T-helper 22 cell (primary cell): Measurements from ENCODE around the gene EYA2.

Experiments used
- DNase-seq: peaks from one replicate; pipeline ENCODE4 v3.0.0-alpha.2; 2020; ENCODE audit warnings: low read depth

EYA2 gene

DNA sequence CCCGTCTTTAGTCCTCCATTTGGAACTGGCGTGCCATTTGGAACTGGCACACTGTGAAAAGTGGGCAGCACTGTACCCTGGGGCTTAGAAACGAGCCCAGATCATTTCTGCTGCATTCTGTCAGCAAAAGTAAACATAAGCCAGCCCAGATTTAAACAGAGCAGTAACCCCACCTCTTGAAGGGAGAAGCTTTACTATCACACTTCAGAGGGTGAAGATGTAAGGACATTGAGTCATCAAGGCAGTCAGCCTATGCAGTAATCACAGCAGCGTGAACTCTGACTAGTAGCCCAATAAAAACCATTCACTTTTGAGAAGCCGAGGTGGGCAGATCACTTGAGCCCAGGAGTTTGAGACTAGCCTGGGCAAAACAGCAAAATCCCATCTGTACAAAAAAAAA is 216.9 kb downstream of the EYA2 start:
- no peak for DNase-seq

DNA sequence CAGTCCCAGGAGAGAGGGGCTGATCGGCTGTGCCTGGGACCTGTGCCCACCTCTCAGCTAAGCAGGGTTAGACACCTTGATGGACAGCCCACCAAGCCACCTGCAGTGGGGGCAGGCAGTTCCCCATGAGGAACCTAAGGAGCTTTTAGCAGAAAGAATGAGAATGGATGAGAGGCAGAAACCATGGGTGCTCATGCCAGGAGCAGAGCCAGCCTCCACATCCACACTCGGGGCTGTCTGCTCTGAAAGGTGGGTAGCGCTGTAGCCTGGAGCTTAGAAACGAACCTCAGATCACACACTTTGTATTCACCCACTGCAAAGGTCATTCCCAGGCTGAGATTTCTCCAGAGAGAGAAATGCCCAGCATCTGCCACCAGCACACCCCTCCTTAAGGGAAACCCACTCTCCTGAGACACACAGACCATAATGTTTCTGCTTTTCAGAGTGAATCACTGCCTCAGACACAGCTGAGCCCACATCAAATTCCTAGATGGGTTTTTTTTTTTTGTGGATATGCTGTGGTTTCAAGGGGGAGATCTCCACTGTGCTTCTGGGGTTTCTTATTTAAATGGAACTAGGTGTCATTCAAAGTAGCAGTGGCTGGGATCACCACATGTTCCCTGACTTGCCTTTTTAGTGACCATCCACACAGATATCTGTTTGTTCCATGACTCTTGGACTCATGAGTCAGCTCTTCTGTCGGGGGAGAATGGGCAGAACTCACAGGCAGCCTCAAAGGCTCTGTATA is 218.9 kb downstream of the EYA2 start:
- no peak for DNase-seq

DNA sequence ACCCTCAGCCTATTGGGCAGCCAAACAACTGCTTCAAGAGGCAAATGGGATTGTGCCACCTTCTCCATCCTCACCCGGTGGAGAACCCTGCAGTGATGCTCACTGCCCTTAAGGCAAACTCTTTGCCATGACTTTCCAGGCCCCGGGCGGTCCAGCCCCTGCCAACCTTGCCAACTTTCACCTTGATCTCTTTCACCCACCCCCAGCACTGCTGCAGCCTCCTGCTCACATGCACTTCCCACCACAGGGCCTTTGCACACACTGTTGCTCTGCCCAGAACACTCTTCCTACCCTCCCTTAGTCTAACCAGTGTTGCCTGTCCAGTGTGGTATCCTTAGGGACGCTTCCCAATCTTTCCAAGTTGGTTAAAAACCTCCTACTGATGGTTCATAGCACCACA is 221.1 kb downstream of the EYA2 start:
- DNase-seq: no peak

DNA sequence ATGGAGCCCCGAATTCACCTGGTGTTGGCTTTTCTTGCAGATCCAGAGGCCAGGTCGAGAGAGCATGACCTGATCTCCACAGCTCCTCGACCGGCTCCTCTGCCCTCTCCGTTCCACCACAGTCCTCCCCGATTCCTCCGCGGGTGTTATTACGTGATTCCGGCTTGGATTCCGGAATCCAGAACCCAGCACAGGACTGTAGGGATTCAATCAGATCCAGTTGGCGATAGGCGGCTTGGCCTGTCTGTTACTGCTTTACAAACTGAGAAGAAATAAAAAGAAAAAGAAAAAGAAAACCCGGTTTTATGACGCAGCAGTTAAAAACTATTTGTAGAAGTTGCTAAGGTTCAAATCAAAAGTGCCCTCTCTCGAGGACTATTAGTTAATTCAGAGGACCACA is 222.7 kb downstream of the EYA2 start:
- no peak for DNase-seq

DNA sequence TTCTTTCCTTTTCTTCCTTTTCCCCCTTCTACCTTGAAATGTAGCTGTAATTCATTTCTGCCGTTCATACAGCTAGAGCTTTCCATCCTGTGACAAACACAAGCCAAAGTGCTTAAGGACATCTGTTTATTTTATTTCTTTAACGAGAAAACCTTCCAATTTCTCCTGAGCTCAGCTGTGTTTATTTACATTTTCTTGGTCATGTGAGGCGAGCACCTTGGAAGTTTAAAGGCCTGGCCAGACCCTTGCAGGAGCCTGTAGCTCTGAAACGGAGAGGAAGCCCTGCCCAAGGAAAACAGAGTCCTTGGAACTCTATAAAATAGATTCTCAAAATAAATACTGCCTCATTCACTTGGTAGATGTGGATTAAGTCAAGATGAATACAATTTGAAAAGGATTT is 223.1 kb downstream of the EYA2 start:
- no peak for DNase-seq

DNA sequence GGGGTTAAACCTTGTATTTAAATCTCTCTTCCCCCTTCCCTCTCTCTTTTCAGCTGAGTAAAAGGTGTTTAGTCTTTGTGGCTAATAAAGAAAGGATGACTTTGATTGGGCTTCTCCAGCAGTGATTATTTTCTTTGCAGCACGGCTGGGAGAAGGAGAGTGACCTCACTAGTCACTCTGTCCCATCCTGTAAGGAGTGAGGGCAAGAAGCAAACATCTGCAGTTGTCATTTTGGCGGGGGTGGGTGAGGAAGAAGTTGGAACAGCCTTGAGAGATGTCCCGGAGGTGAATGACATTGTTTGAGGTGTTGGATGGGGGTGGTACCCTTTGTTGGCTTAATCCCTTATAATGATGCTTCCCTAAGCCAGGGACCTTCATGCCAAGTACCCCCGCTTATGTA is 223.6 kb downstream of the EYA2 start:
- no peak for DNase-seq

DNA sequence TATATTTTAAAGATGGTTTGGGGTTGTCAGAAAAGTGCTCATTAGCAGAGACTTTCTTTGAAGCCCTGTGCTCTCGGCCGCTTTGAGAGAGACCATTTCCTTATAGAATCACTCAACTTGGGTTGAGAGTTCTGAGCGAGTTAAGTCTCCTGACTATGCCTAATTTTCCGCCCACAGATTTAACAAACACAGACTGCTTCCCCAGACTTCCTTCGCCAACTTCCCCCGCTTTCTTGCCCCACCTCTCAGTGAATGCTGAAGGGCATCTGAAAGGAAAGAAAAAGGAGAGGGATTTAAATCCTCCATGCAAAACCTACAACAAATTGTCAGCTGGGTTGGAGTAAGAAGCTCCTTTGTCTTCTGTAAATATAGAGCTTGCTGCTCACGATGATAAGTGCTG is 224.0 kb downstream of the EYA2 start:
- no peak for DNase-seq

DNA sequence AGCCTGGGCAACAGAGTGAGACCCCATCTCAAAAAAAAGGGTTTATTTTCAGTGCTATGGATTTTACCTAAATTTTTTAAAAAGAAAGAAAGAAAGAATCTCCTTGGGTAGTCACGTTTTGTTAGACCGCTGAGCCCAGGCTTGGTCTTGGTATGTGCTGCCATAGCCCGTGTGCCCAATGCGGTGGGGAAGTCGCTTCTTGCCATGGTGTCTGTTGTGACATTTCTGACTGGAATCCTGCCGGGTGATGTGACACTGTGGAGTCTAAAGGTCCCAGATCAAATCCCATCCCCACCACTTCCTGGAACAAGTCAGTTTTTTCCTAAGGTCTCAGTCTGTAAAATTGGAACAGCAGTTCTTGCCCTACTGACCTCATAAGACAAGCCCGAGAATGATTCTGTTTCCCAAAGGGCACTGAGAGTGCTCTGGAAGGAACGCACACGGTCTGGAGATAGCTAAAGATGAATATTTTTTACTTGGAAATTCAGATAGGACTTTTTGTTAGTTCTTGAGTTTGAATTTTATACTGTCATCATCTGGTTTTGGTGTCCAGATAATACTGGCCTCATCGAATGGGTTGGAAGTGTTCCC is 225.8 kb downstream of the EYA2 start:
- no peak for DNase-seq

DNA sequence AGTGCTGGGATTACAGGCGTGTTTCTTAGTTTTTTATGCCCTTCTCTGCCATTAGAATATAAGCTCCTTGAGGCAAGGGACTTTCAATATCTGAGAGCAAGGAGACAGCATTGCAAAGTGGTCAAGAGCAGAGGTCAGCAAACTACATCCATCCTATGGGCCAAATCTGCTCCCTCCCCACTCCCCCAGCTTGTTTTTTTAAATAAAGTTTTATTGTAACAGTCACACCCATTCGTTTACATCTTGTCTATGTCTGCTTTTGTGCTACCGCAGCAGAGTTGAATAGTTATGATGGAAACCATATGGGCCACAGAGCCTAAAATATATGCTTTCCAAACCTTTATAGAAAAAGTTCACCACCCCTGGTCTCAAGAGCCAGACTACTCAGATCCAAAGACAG is 227.9 kb downstream of the EYA2 start:
- no peak for DNase-seq

DNA sequence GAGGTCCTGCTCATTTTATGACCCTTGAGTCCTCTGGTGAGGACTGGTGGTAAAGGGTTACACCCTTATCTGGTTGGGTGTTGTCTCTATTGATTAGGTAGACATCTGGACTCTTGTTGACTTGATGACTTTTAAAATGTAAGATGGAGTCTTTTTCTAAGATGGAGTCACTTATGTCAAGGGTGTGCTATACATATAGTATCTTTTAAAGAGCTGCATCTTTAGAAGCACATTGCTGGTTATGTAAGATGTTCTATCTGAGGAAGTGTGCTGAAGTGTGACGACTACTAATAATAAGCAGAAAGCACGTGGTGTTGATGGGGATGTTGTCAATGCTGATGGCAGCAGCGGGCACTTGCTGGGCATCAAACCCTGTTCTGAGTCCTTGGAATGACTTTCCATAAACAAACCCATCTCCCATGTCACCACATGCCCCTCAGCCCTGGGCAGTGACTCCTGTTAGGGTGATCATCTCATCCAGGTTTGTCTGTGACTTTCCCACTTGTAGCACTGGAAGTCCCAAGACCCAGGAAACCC is 229.6 kb downstream of the EYA2 start:
- DNase-seq: no peak

DNA sequence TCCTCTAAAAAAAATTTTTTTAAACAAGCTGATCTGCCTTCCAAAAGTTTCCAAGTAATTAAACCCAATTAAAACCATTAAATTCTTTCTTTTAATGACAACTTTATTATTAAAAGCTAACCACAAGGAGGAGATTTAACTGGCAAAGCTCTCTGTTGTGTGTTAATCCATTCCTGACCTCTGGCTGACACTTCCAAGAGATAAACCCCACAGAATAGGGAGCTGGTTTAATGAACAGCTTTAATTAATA is 230.8 kb downstream of the EYA2 start:
- no peak for DNase-seq

DNA sequence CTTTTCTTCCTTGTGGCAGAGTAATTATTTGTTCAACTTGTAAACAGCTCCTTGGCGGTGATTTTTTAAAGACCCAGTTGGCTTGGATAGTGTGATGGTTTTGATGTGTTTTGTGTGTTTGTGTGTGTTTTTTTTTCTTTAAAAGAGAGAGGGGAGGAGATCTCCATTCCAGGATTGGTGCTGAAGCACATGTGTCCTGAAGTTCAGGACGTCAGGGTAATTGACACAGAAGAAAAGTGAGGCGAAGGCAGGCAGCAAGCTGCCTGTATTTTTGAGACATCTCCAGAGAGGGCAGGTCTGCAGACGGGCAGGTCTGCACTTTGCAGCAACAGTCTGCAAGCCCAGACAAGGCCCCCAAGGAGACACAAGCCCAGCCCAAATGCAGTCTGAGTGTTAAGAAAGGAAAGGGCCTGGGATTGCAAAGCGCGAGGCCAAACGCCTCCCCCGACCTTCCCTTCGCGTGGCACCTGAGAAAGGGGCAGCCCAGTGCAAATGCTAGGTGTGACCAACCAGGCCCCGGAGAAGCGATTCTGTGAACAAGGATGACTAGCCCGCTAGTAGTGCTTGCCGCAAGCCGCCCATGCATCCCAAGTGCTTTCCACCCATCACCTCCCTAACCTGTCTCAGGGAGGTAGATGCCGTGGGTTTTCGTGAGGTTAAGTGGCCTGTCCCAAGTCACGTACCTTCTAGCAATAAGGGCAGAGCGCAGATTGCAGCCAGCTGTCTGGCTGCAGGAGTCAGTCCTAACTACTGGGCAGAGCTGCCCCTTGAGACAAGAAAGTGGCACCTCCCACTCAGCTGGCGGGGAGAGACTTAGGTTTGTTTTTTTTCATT is 231.3 kb downstream of the EYA2 start:
- no peak for DNase-seq

DNA sequence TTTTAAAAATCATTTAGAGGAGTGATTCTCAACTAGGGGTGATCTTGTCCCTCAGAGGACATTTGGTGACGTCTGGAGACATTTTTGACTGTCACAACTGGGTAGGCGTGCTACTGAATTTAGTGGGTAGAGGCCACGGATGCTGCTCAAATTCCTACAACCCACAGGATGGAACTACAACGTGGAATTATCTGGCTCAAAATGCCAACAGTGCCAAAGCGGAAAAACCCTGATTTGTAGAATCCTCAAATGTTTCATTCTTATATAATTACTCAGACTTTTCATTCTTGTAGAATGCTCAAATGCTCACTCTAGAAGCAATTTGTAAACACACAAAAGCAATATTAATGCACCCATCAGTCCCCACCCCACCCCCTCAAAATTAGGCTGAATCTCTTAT is 232.1 kb downstream of the EYA2 start:
- DNase-seq: no peak

DNA sequence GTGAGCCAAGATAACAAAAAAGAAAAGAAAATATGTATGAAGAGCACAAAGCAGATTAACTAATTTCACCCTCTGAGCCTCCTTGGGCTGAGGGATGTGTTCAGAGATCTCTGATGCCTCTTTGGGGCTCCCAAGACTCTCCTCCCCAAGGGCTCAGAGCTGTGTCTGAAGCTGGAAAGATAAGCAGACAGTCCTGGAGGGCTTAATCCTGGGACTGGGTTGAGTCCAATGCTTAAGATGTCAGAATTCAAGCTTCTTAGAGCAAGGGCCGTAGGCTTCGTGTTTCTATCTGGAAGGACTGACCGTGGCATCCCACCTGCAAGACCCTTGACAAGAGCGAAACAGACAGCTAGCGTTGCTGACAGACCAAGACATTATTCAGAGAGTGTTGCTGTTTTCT is 232.9 kb downstream of the EYA2 start:
- no peak for DNase-seq

DNA sequence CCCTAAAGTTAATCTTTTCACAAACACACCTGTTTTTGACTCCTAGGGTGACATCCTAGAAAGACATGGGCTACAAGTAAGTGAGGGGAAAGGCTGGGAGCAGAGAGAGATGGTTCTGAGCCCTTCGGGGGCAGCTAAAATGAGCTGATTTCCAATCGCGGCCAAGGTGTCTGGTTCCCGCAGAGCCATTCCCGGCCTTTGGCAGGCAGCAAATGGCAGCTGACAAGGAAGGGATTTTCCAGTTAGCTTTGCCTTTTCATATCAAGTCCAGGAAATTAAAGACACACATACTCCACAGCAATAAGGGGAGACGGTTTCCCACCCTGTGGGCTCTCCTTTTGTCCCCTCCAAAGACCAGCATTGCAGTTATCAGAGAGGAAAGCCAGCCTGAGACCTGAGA is 233.4 kb downstream of the EYA2 start:
- DNase-seq: no peak

DNA sequence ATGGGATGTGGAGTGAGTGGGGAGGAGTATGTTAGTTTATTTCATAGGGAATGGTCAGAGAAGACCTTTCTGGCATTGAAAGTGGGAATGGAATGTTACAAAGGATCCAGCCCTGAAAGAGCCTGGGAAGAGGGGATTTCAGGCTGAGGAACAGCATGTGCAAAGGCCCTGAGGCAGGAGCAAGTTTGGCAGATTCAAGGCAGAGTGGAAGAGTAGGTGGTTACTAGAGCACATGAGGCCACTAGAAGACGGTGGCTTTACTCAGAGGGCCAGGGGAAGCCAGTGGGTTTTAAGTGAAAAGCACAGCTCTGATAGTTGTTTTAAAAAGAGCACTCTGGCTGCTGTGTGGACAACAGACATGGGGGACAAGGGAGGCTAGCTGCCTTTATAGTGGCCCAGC is 234.7 kb downstream of the EYA2 start:
- no peak for DNase-seq

DNA sequence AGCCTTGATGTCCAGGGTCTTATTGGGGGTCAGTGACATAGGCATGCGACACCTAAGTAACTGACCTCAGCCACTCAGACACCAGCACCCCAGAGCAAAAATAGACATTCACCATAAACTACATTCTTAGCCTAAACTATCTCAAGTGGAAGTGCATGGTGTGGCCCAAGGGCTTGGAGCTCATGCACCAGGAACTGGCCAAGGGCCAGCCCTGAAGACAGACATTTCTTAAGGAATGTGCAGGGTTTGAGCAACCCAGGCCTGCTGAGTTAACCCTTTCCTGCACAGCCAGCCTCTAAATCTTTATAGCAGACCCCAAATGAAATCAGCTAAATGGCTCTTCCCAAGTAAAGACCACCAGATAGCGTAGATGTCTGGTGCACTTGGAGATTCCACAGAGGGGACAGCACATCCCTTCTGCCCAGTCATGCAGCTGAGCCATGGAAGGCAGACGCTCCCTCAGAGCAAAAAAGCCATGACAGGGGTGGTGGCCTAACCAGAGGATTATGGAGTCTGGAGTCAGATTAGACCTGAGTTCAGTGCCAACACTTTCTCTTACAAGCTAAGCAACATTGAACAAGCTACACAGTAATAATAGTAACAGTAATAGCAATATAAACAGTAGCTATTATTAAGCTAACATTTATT is 239.3 kb downstream of the EYA2 start:
- DNase-seq: no peak

DNA sequence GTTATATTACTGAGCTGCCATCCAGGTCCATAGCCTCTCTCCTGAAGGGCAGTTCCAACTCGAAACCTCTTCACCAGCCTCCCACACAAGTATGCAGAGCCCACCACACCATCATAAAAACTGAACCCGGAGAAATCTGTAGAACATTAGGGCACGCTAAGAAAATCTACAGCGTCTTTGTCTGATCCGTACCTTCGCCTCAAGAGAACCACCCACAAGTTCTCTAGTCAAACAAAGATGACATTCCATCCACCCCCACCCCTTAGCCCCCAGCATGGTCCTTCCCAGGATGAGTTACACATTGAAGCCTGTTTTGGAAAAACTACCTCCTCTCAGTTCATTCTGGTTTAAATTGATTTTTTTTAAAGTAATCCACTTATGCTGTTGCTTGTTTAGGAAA is 242.1 kb downstream of the EYA2 start:
- DNase-seq: no peak

DNA sequence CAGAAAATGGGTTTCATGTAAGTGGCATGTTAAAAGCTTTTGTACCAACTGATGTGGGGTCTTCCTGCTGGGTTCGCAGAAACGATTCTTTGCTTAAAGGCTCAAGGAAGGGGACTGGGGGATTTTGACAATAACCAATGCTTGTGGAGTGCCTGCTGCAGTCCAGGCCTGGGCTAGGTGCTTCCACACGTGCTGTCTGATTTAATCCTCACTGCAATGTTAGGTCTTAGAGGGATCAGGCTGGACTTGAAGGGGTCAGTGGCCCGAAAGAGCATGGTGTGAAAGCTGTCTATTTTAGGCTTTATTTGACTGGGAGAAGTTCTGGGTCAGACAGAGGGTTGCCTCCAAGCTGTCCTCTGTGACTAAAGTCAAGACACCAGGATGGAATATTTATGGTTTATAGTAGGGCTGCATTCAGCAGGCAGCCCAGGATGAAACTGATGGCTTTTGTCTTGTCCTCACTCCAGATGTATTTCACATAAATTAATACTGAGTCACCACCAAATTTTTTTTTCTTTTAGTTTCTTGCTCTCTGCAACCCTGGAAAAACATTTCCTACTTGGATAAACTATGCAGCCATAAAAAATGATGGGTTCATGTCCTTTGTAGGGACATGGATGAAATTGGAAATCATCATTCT is 242.7 kb downstream of the EYA2 start:
- DNase-seq: no peak

DNA sequence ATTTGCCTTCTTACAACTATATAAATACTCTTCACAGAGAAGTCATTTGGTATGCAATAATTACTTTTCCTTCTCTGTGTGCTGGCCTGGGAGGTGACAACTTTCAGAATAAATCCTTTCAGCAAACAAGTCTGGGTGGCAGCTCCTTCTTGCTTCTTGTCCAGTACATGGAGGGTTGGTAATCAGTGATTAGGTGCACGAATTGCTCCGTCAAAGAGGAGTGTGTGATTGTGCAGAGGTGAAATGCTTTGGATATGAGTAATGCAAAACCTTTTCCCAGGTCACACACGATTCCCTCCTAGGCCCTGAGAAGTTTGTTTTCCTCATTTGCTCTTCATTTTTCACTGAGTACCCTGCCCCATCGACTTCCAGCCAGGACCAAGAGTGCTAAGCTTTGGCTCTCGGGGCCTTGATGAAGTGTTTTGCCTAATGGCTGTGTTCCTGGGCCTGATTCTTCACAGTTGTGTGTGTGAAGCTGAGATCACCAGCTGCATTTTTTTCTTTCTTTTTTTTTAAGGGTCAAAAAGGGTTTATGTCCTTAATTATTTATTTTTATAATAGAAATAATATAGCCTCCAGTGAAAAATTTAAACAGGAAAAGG is 245.4 kb downstream of the EYA2 start:
- no peak for DNase-seq

DNA sequence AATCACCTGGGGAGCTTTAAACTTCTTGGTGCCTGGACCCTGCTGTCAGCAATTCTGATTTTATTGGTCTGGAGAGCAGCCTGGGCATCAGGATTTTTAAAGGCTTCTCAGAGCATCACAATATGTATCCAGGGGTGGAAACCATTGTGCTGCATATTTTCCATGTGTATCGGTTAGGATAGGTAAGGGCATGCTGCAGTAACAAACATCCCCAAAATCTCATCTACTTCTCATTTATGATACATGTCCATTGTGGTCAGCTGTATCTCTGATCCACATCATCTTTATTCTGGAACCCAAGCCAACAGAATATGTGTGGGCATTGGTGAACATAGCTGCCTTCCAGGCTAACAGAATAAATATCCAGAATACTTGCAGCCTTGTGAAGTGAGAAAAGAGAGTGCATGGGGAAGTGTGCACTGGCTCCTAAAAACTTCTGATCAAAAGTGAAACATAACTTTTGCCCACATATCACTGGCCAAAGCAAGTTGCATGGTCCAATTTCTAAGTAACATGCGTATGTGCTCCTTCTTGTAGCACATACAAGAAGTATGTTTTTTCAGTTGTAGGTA is 246.8 kb downstream of the EYA2 start:
- DNase-seq: no peak
